AG04450 (cell line): ENCODE results near the gene MAPKAPK2. TPM values are rescaled to one million over a fixed set of nuclear protein-coding genes. Genes with fewer than 3 reads are reported as not detected.

ENCODE experiments used
- CTCF ChIA-PET: fragments of 300-600, 350-600 bp; formaldehyde crosslinking; extraction: SDS; loops from one replicate; lab custom pipeline; 2022; ENCODE audit warnings: antibody characterized with exemption, inconsistent platforms; lab: Charles Lee
- POLR2A ChIA-PET: fragments of 350-600 bp; formaldehyde crosslinking; extraction: SDS; loops from one replicate; lab custom pipeline; 2021; ENCODE audit warnings: antibody characterized with exemption, inconsistent platforms; lab: Yijun Ruan, JAX
- DNase-seq: peaks from one replicate; pipeline ENCODE4 v3.0.0-alpha.2; 2011; ENCODE audit warnings: low read depth, low spot score
- H3K27ac ChIP-seq: one replicate; pipeline ENCODE4 v1.5.1; 2012; ENCODE audit warnings: low read depth, low read length, control low read depth
- H3K27me3 ChIP-seq: one replicate; pipeline ENCODE4 v1.6.0; 2012; ENCODE audit warnings: low read length; ENCODE audit not compliant: control insufficient read depth, insufficient read depth
- H3K4me3 ChIP-seq: 2 replicates; pipeline ENCODE4 v1.5.1; 2011; ENCODE audit warnings: mild to moderate bottlenecking, low read depth, low read length, control low read depth
- H3K9me3 ChIP-seq: 2 replicates; pipeline ENCODE4 v1.5.1; 2012; ENCODE audit warnings: low read length; ENCODE audit not compliant: control insufficient read depth, insufficient read depth
- CTCF ChIP-seq: IDR thresholded peaks from 2 replicates; pipeline ENCODE4 v1.5.1; 2011; ENCODE audit warnings: low read depth, low read length, control low read depth, inconsistent platforms
- polyA plus RNA-seq: library from polyadenylated mRNA; depleted of rRNA; stranded (reverse); fragments of >200 nt; gene quantifications from 2 replicates; pipeline ENCODE4 v1.2.3, GENCODE V29; 2011

MAPKAPK2 gene
- polyA plus RNA-seq, 1 experiment = 64.9 TPM

DNA sequence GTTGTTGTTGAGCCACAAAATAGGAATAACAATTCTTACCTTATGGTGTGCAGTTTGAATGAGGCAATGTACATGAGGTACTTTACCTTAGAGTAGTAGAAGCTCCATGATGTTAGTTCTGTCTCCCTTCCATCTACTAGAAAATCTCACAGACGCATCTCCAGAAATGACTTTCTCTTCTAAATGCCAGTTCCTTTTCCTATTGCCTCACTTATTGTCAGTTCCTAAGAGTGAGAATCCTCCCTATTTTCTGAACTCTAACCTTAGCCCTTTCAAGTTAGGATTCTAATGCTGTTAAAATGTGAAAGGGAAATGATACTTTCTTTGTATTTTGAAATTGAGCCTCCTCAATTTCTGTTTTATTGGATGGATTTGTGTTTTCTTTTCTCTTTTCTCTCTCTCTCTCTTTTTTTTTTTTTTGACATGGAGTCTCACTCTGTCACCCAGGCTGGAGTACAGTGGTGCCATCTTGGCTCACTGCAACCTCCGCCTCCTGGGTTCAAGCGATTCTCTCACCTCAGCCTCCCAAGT, 18.6 kb upstream of the MAPKAPK2 start:
- TF ChIP-seq CTCF = no peak
- ChIA-PET CTCF (interaction anchor here (0.6 to 11.0 kb wide), 15 partner anchors 10 to 339 kb away, joined by 3 to 202 read pairs (median 25); partner anchors contain the start of genes DYRK3 and EIF2D), POLR2A (no interaction called here)
- no peak overlapping the region for H3K4me3 ChIP-seq
- no peaks in the 10 kb centered on the region for H3K9me3 ChIP-seq
- no peak overlapping the region for H3K27ac ChIP-seq
- no peak for DNase-seq
- peaks cover 12% of the 10 kb centered on the region for H3K27me3 ChIP-seq

GRCh38 chr1:206666954-206667665, 17.6 kb upstream of the MAPKAPK2 start:
- ChIA-PET POLR2A (interaction anchor here (0.6 kb wide), 1 partner anchor 1385 kb away, joined by 4 read pairs; no protein-coding TSS in a partner anchor), CTCF (interaction anchor here (0.6 to 11.0 kb wide), 12 partner anchors 11 to 808 kb away, joined by 3 to 202 read pairs (median 5); partner anchors contain the start of genes DYRK3 and EIF2D)
- Histone ChIP-seq H3K9me3 (no peaks in the 10 kb centered on the region), H3K27me3 (peaks cover 14% of the 10 kb centered on the region), H3K27ac (no peak overlapping the region), H3K4me3 (no peak overlapping the region)
- TF ChIP-seq CTCF = no peak
- no peak for DNase-seq

DNA sequence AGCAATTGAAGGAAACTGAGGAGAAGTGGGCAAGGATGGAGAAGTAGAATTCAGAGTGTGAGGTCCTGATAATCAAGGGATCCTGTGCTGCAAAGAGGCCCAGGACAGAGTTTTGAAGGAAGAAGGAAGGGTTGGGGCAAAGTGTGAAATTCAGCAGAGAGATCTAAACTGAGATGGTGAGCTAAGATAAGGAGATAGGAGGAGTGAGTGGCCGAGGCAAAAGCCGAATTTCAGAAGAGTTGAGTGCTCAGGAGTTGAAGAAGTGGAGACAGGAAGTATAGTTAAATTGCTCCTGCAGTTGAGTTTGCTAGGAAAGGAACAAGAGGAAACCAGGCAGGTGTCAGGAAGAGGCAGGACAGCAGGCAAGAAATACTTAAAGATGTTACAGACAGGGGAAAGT, 16.4 kb upstream of the MAPKAPK2 start:
- TF ChIP-seq CTCF = no peak
- no peaks in the 10 kb centered on the region for H3K9me3 ChIP-seq
- POLR2A ChIA-PET = no interaction called here
- H3K27ac ChIP-seq = no peak overlapping the region
- no peak for DNase-seq
- H3K27me3 ChIP-seq = peaks cover 9% of the 10 kb centered on the region
- CTCF ChIA-PET = interaction anchor here (1.1 to 11.0 kb wide), 5 partner anchors 23 to 244 kb away, joined by 3 to 202 read pairs (median 47); partner anchors contain the start of genes DYRK3 and EIF2D
- H3K4me3 ChIP-seq = no peak overlapping the region

GRCh38 chr1:206668874-206669410, 15.8 kb upstream of the MAPKAPK2 start:
- TF ChIP-seq CTCF = no peak
- POLR2A ChIA-PET = no interaction called here
- no peak overlapping the region for H3K27ac ChIP-seq
- peaks cover 5% of the 10 kb centered on the region for H3K27me3 ChIP-seq
- CTCF ChIA-PET = interaction anchor here (2.2 to 8.7 kb wide), 3 partner anchors 38 to 243 kb away, joined by 13 to 104 read pairs (median 47); partner anchors contain the start of gene EIF2D
- no peak overlapping the region for H3K4me3 ChIP-seq
- no peaks in the 10 kb centered on the region for H3K9me3 ChIP-seq
- DNase-seq = no peak
